HepG2 (cell line): ENCODE results near the gene OSER1. TPM values are rescaled to one million over a fixed set of nuclear protein-coding genes. Genes with fewer than 3 reads are reported as not detected.

Experiments used
- CERS6 ChIP-seq: sonication (generic); formaldehyde crosslinking; IDR thresholded peaks from 2 replicates; pipeline ENCODE4 v1.5.0; 2020; ENCODE audit warnings: missing genetic modification reagents
- FOXA3 ChIP-seq: IDR thresholded peaks from 2 replicates; pipeline ENCODE4 v1.6.1; 2016; ENCODE audit warnings: missing genetic modification reagents, missing compliant biosample characterization
- FOXP1 ChIP-seq, 2 experiments: fragments of 450-650 bp in 1 of 2; IDR thresholded peaks; 2 replicates each; pipeline ENCODE4 v1.6.1; 2017 to 2018; ENCODE audit warnings: antibody characterized with exemption in 1 of 2
- GABPA ChIP-seq, 2 experiments: IDR thresholded peaks; 2 replicates each; pipeline ENCODE4 v1.6.1; 2011 to 2016; ENCODE audit warnings: low read depth in 2 of 2, low read length in 1 of 2, missing biosample characterization in 1 of 2, missing genetic modification characterization in 1 of 2
- GTF3A ChIP-seq: sonication (generic); formaldehyde crosslinking; conservative IDR thresholded peaks from 2 replicates; pipeline ENCODE4 v1.4.0; 2020; ENCODE audit warnings: mild to moderate bottlenecking, missing genetic modification reagents
- JUND ChIP-seq: sonication (generic); formaldehyde crosslinking; IDR thresholded peaks from 2 replicates; pipeline ENCODE4 v1.8.0; 2022; ENCODE audit warnings: mild to moderate bottlenecking, missing genetic modification reagents
- KLF16 ChIP-seq, 2 experiments: sonication (generic) in 1 of 2; formaldehyde crosslinking in 1 of 2; IDR thresholded peaks; 2 replicates each; pipeline versions ENCODE4 v1.6.1 to v1.8.0; 2016 to 2023; ENCODE audit warnings: missing genetic modification reagents in 2 of 2, missing compliant biosample characterization in 1 of 2
- MAFK ChIP-seq, 2 experiments: IDR thresholded peaks in 1 of 2; conservative IDR thresholded peaks in 1 of 2; 2 replicates each; pipeline ENCODE4 v1.6.1; 2011; ENCODE audit warnings: improper control_type of control experiment in 2 of 2, low read length in 2 of 2
- MED1 ChIP-seq: sonication (generic); formaldehyde crosslinking; IDR thresholded peaks from 2 replicates; pipeline ENCODE4 v1.4.0; 2020; ENCODE audit warnings: missing genetic modification reagents
- MIXL1 ChIP-seq: IDR thresholded peaks from 2 replicates; pipeline ENCODE4 v1.6.1; 2016
- NFE2L2 ChIP-seq: fragments of 150-350 bp; IDR thresholded peaks from 2 replicates; pipeline ENCODE4 v1.6.1; 2014; ENCODE audit warnings: low read length
- POLR2A ChIP-seq, 2 experiments: IDR thresholded peaks; 2 replicates each; pipeline ENCODE4 v1.6.1; 2011; ENCODE audit warnings: low read depth in 2 of 2, low read length in 2 of 2, mild to moderate bottlenecking in 1 of 2, moderate library complexity in 1 of 2; ENCODE audit not compliant: insufficient read depth in 1 of 2
- RORA ChIP-seq: sonication (generic); formaldehyde crosslinking; IDR thresholded peaks from 2 replicates; pipeline ENCODE4 v1.5.0; 2020; ENCODE audit warnings: mild to moderate bottlenecking, missing genetic modification reagents, moderate library complexity
- SIX4 ChIP-seq: sonication (generic); formaldehyde crosslinking; IDR thresholded peaks from 2 replicates; pipeline ENCODE4 v1.4.0; 2020; ENCODE audit warnings: missing genetic modification reagents
- SOX5 ChIP-seq: IDR thresholded peaks from 2 replicates; pipeline ENCODE4 v1.6.1; 2016; ENCODE audit warnings: borderline replicate concordance
- SRF ChIP-seq: IDR thresholded peaks from 2 replicates; pipeline ENCODE4 v1.6.1; 2011; ENCODE audit warnings: mild to moderate bottlenecking, low read depth, low read length, moderate library complexity
- ZGPAT ChIP-seq: IDR thresholded peaks from 2 replicates; pipeline ENCODE4 v1.6.1; 2016; ENCODE audit warnings: mild to moderate bottlenecking
- ZNF142 ChIP-seq: sonication (generic); formaldehyde crosslinking; IDR thresholded peaks from 2 replicates; pipeline ENCODE4 v1.4.0; 2020; ENCODE audit warnings: missing genetic modification reagents
- ZNF282 ChIP-seq: fragments of 450-650 bp; IDR thresholded peaks from 2 replicates; pipeline ENCODE4 v1.6.1; 2018; ENCODE audit not compliant: partially characterized antibody
- ZNF510 ChIP-seq: sonication (generic); formaldehyde crosslinking; IDR thresholded peaks from 2 replicates; pipeline ENCODE4 v1.4.0; 2020; ENCODE audit warnings: low read depth, mild to moderate bottlenecking, missing genetic modification reagents
- ZNF644 ChIP-seq: IDR thresholded peaks from 2 replicates; pipeline ENCODE4 v1.6.1; 2016; ENCODE audit warnings: low read depth
- ZNF691 ChIP-seq: sonication (generic); formaldehyde crosslinking; IDR thresholded peaks from 2 replicates; pipeline ENCODE4 v1.4.0; 2020; ENCODE audit warnings: missing genetic modification reagents, low read depth, mild to moderate bottlenecking, borderline replicate concordance
- ZNF792 ChIP-seq: IDR thresholded peaks from 2 replicates; pipeline ENCODE4 v1.6.1; 2016
- polyA plus RNA-seq, 8 experiments: library from polyadenylated mRNA; depleted of rRNA in 3 of 8; stranded (reverse) in 7 of 8; unstranded in 1 of 8; fragments of >200 nt; fragmentation: Illumina TruSeq in 4 of 8; extraction: Trizol in 4 of 8; gene quantifications; 2 replicates each; pipeline versions ENCODE4 v1.2.1 to v1.2.3, GENCODE V29; 2011 to 2016; ENCODE audit warnings: low read depth in 4 of 8, missing spikeins in 1 of 8, mixed read lengths in 1 of 8; ENCODE audit not compliant: insufficient read depth in 1 of 8
- total RNA-seq, 5 experiments: library from RNA; depleted of rRNA; stranded (reverse); fragments of >200 nt; fragmentation: Illumina TruSeq; extraction: Trizol; gene quantifications; 2 replicates each; pipeline ENCODE4 v1.2.3, GENCODE V29; 2016; ENCODE audit warnings: low read depth in 1 of 5

Gene OSER1
- total and polyA plus RNA-seq, 2 of the 13 experiments (the other 11 are each of a cell fraction or from before 2014, with no cell fraction given), result 71.2 to 71.5 TPM

GRCh38 chr20:44208770-44209169, 1.8 kb downstream of the OSER1 start (continued):
- no peak for TF ChIP-seq ZNF142 (CRISPR knock-in tag)
- TF ChIP-seq NFE2L2, result 0 out of 2 replicates have a peak, but pooled peaks have one; percentile 1
- peak; percentile 64; the same call in 1 of the 2 replicates for TF ChIP-seq RORA (CRISPR knock-in tag)
- TF ChIP-seq ZNF691 (CRISPR knock-in tag), result no peak
- TF ChIP-seq ZNF282, result no peak
- 0 out of 2 replicates have a peak, but pooled peaks have one; percentile 51 for TF ChIP-seq ZGPAT
- TF ChIP-seq FOXA3 (CRISPR knock-in tag), result peak; percentile 60
- 0 out of 4 replicates have a peak, but pooled peaks of 1 of the 2 experiments have one; percentile 10 for TF ChIP-seq MAFK (conservative IDR thresholded peaks at IDR 0.05 in 1 of 2, IDR thresholded peaks at IDR 0.05 in 1 of 2; ENCODE audit: low read length in 2 of 2)
- peak; percentile 61; the same call in 1 of the 2 replicates for TF ChIP-seq SOX5 (CRISPR knock-in tag)
- TF ChIP-seq KLF16 (CRISPR knock-in tag; IDR thresholded peaks at IDR 0.05), result 0 out of 4 replicates have a peak, but pooled peaks of 1 of the 2 experiments have one; percentile 48
- no peak for TF ChIP-seq ZNF510 (CRISPR knock-in tag)
- TF ChIP-seq JUND (CRISPR knock-in tag), result 0 out of 2 replicates have a peak, but pooled peaks have one; percentile 27
- 0 out of 2 replicates have a peak, but pooled peaks have one; percentile 7 for TF ChIP-seq SIX4
- TF ChIP-seq SRF, result no peak
- no peak for TF ChIP-seq CERS6
- TF ChIP-seq MED1 (CRISPR knock-in tag), result peak; percentile 12; the same call in 1 of the 2 replicates
- TF ChIP-seq ZNF644 (CRISPR knock-in tag), result 0 out of 2 replicates have a peak, but pooled peaks have one; percentile 15
- TF ChIP-seq ZNF792 (CRISPR knock-in tag), result peak; percentile 64; the same call in 1 of the 2 replicates
- TF ChIP-seq GABPA (IDR thresholded peaks at IDR 0.05; ENCODE audit: low read depth, low read length), result no peak
- peak; percentile 23; the same call in 1 of the 2 replicates for TF ChIP-seq GABPA (CRISPR knock-in tag; IDR thresholded peaks at IDR 0.05; ENCODE audit: low read depth)
- TF ChIP-seq FOXP1 (IDR thresholded peaks at IDR 0.05), result no peak
- TF ChIP-seq FOXP1 (CRISPR knock-in tag; IDR thresholded peaks at IDR 0.05), result peak; percentile 60; the same call in 1 of the 2 replicates
- TF ChIP-seq POLR2A (IDR thresholded peaks at IDR 0.05; ENCODE audit: insufficient read depth in 1 of 2, low read depth in 2 of 2, low read length in 2 of 2), result peak in 1 of 2 experiments; percentile 72; a peak in 2 of 4 replicates
- no peak for TF ChIP-seq GTF3A (CRISPR knock-in tag)
- peak; percentile 70; the same call in 1 of the 2 replicates for TF ChIP-seq MIXL1 (CRISPR knock-in tag)
